DND-41 (cell line): ENCODE measurements around the gene GABBR1.

Source experiments
- CTCF ChIP-seq: IDR thresholded peaks from 2 replicates; pipeline ENCODE4 v1.5.1; 2012; ENCODE audit warnings: borderline replicate concordance, low read length, moderate library complexity, mild to moderate bottlenecking; ENCODE audit not compliant: poor library complexity, severe bottlenecking; ENCODE audit errors: extremely low read depth
- EZH2 ChIP-seq: IDR thresholded peaks from 3 replicates; pipeline ENCODE4 v1.6.1; 2012; ENCODE audit warnings: borderline replicate concordance, low read depth, mild to moderate bottlenecking, moderate library complexity, low read length, inconsistent platforms; ENCODE audit not compliant: severe bottlenecking

DNA sequence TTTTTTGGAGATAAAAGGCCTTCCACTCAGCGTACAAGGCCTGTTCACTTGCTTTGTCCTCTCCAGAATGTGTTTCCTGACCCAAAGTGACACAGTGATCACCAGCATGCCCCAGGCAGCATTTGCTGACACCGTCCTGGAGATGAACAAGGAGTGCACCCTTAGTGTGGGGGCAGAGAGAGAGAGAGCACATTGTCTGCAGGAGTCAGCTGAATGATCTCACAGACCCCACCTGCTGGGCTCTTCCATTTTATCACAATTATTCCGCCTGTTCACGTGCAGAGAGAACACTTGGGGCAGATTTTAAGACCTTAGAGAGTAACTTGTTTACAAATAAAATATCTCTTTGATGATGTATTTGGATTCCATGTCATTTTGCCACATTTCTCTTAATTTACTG is 122.8 kb downstream of the GABBR1 start:
- TF ChIP-seq CTCF: no peak
- TF ChIP-seq EZH2: no peak
